Fibroblast of mammary gland (primary cell): ENCODE data around the gene ERC1.

Source experiments
- DNase-seq: peaks from one replicate; pipeline ENCODE4 v3.0.0-alpha.2; 2010; ENCODE audit warnings: low read depth
- H3K4me3 ChIP-seq: 2 replicates; pipeline ENCODE4 v1.5.1; 2011; ENCODE audit warnings: low read depth, mild to moderate bottlenecking, low read length, moderate library complexity; ENCODE audit not compliant: control insufficient read depth
- CTCF ChIP-seq: conservative IDR thresholded peaks from 2 replicates; pipeline ENCODE4 v1.5.1; 2011; ENCODE audit warnings: low read depth, low read length, inconsistent platforms; ENCODE audit not compliant: control insufficient read depth, insufficient read depth

ERC1 gene

GRCh38 chr12:1529862-1530591 is 539.0 kb downstream of the ERC1 start:
- no peak for TF ChIP-seq CTCF
- peak overlapping the region; percentile 48 for H3K4me3 ChIP-seq
- DNase-seq, result no peak

- peak overlapping the region; percentile 79 for H3K4me3 ChIP-seq
- no peak for TF ChIP-seq CTCF
- DNase-seq, result no peak
Observed at GRCh38 chr12:1530592-1531152, 539.6 kb downstream of the ERC1 start.

GRCh38 chr12:1531153-1531653 is 540.2 kb downstream of the ERC1 start:
- DNase-seq, result no peak
- TF ChIP-seq CTCF, result no peak
- H3K4me3 ChIP-seq, result peak overlapping the region; percentile 79

- no peak for DNase-seq
Observed at GRCh38 chr12:1531654-1532374, 540.8 kb downstream of the ERC1 start.

GRCh38 chr12:1532375-1533165 is 541.5 kb downstream of the ERC1 start:
- peak overlapping the region; percentile 79 for H3K4me3 ChIP-seq
- DNase-seq, result no peak
- peak; percentile 16 for TF ChIP-seq CTCF

More at GRCh38 chr12:1531654-1532374, 540.8 kb downstream of the ERC1 start:
- TF ChIP-seq CTCF, result no peak
- peak overlapping the region; percentile 79 for H3K4me3 ChIP-seq

- no peak for TF ChIP-seq CTCF
- peak overlapping the region; percentile 79 for H3K4me3 ChIP-seq
- DNase-seq, result peak; percentile 35
Observed at GRCh38 chr12:1533205-1533601, 542.2 kb downstream of the ERC1 start.
